SK-N-SH (cell line): ENCODE measurements around the gene AKAP11. TPM values are rescaled to one million over a fixed set of nuclear protein-coding genes. Genes with fewer than 3 reads are reported as not detected.

Source experiments
- CTCF ChIA-PET: fragments of 300-600, 350-600 bp; formaldehyde crosslinking; extraction: SDS; loops from one replicate; lab custom pipeline; 2021; lab: Yijun Ruan, JAX
- POLR2A ChIA-PET: fragments of 350-600 bp; sonication (Branson Sonifier 250); formaldehyde crosslinking; extraction: SDS; loops from one replicate; lab custom pipeline; 2020; ENCODE audit warnings: antibody characterized with exemption, inconsistent platforms; lab: Yijun Ruan, JAX
- DNase-seq: peaks from one replicate; pipeline ENCODE4 v3.0.0; 2012
- H2AFZ ChIP-seq: fragments of 200-600 bp; sonication (generic); 2 replicates; pipeline ENCODE4 v1.8.1; 2016; ENCODE audit warnings: antibody characterized with exemption, mild to moderate bottlenecking, low read depth
- H3F3A ChIP-seq: fragments of 200-600 bp; sonication (generic); replicated peaks from 2 replicates; pipeline ENCODE3; 2016; ENCODE audit warnings: antibody characterized with exemption, mild to moderate bottlenecking; ENCODE audit not compliant: insufficient read depth
- H3K27ac ChIP-seq, 2 experiments: fragments of 200-500 bp in 1 of 2; fragments of 200-600 bp in 1 of 2; sonication (Bioruptor generic) in 1 of 2; sonication (generic), shearing (Covaris generic) in 1 of 2; 2 replicates each; pipeline versions ENCODE4 v1.5.1 to v1.6.1; 2014 to 2016; ENCODE audit warnings: low read depth in 2 of 2, inconsistent platforms in 1 of 2, low read length in 1 of 2, mild to moderate bottlenecking in 1 of 2, mixed read lengths in 1 of 2
- H3K27me3 ChIP-seq: fragments of 200-600 bp; sonication (generic), shearing (Covaris generic); 2 replicates; pipeline ENCODE4 v1.6.1; 2016; ENCODE audit warnings: mixed run types; ENCODE audit not compliant: insufficient read depth
- H3K36me3 ChIP-seq, 2 experiments: fragments of 200-500 bp in 1 of 2; fragments of 200-600 bp in 1 of 2; sonication (Bioruptor generic) in 1 of 2; sonication (generic) in 1 of 2; replicated peaks in 1 of 2; 2 replicates each; pipeline versions ENCODE3 to v1.5.1; 2014 to 2016; ENCODE audit warnings: low read length in 1 of 2, mild to moderate bottlenecking in 1 of 2; ENCODE audit not compliant: insufficient read depth in 2 of 2, control insufficient read depth in 1 of 2
- H3K4me1 ChIP-seq, 2 experiments: fragments of 200-500 bp in 1 of 2; fragments of 200-600 bp in 1 of 2; sonication (Bioruptor generic) in 1 of 2; sonication (generic), shearing (Covaris generic) in 1 of 2; 2 replicates each; pipeline versions ENCODE4 v1.5.1 to v1.6.1; 2014 to 2016; ENCODE audit warnings: low read depth in 1 of 2, low read length in 1 of 2, mixed run types in 1 of 2; ENCODE audit not compliant: insufficient read depth in 2 of 2, control insufficient read depth in 1 of 2
- H3K4me2 ChIP-seq: fragments of 200-600 bp; sonication (generic), shearing (Covaris generic); 2 replicates; pipeline ENCODE4 v1.6.1; 2017; ENCODE audit warnings: mixed run types
- H3K4me3 ChIP-seq, 2 experiments: fragments of 200-500 bp in 1 of 2; fragments of 200-600 bp in 1 of 2; sonication (Bioruptor generic) in 1 of 2; sonication (generic), shearing (Covaris generic) in 1 of 2; 2 replicates each; pipeline versions ENCODE4 v1.5.1 to v1.8.1; 2014 to 2016; ENCODE audit warnings: low read depth in 2 of 2, inconsistent platforms in 1 of 2, low read length in 1 of 2, mild to moderate bottlenecking in 1 of 2, mixed read lengths in 1 of 2, moderate library complexity in 1 of 2
- H3K79me2 ChIP-seq: fragments of 200-600 bp; sonication (generic); 2 replicates; pipeline ENCODE4 v1.8.1; 2017; ENCODE audit warnings: mild to moderate bottlenecking; ENCODE audit not compliant: insufficient read depth
- H3K9ac ChIP-seq: fragments of 200-600 bp; sonication (generic); 2 replicates; pipeline ENCODE4 v1.6.1; 2017; ENCODE audit warnings: mixed run types
- H3K9me2 ChIP-seq: fragments of 200-600 bp; sonication (generic); 2 replicates; pipeline ENCODE4 v1.6.1; 2017; ENCODE audit warnings: mixed run types
- H3K9me3 ChIP-seq: fragments of 200-600 bp; sonication (generic); 2 replicates; pipeline ENCODE4 v1.6.1; 2017; ENCODE audit warnings: mixed run types, mild to moderate bottlenecking, moderate library complexity
- H4K20me1 ChIP-seq: fragments of 200-600 bp; sonication (generic); 2 replicates; pipeline ENCODE4 v1.6.1; 2017; ENCODE audit warnings: mild to moderate bottlenecking, mixed run types; ENCODE audit not compliant: insufficient read depth
- ELF1 ChIP-seq: IDR thresholded peaks from 2 replicates; pipeline ENCODE4 v1.4.0; 2012
- EZH2phosphoT487 ChIP-seq: fragments of 200-600 bp; sonication (generic); IDR thresholded peaks from 2 replicates; pipeline ENCODE4 v1.6.1; 2017; ENCODE audit warnings: low read depth, mixed run types, mild to moderate bottlenecking, antibody characterized with exemption, moderate library complexity, borderline replicate concordance
- FOSL2 ChIP-seq: IDR thresholded peaks from 2 replicates; pipeline ENCODE4 v1.4.0; 2012; ENCODE audit warnings: low read depth, mild to moderate bottlenecking, moderate library complexity, borderline replicate concordance
- FOXJ3 ChIP-seq: sonication (generic); formaldehyde crosslinking; IDR thresholded peaks from 2 replicates; pipeline ENCODE4 v1.5.1; 2020; ENCODE audit warnings: mild to moderate bottlenecking, missing genetic modification reagents
- NFIC ChIP-seq: IDR thresholded peaks from 2 replicates; pipeline ENCODE4 v1.4.0; 2012; ENCODE audit warnings: borderline replicate concordance
- POLR2AphosphoS5 ChIP-seq: IDR thresholded peaks from 2 replicates; pipeline ENCODE4 v1.6.1; 2012; ENCODE audit warnings: low read depth, low read length
- RCOR1 ChIP-seq: fragments of 150-350 bp; IDR thresholded peaks from 2 replicates; pipeline ENCODE4 v1.6.1; 2017; ENCODE audit warnings: antibody characterized with exemption, low read length
- RXRA ChIP-seq: IDR thresholded peaks from 2 replicates; pipeline ENCODE4 v1.4.0; 2012; ENCODE audit warnings: low read depth, mild to moderate bottlenecking, borderline replicate concordance
- SIN3A ChIP-seq: IDR thresholded peaks from 2 replicates; pipeline ENCODE4 v1.6.1; 2012; ENCODE audit warnings: low read depth, mild to moderate bottlenecking, low read length, moderate library complexity, borderline replicate concordance
- TEAD4 ChIP-seq: IDR thresholded peaks from 2 replicates; pipeline ENCODE4 v1.4.0; 2012; ENCODE audit warnings: mild to moderate bottlenecking, borderline replicate concordance; ENCODE audit not compliant: insufficient read depth
- WGBS: methylation state at CpG from one replicate; pipeline ENCODE4 v1.1.6; 2017; ENCODE audit warnings: low lambda C conversion rate; 5-methylcytosine and 5-hydroxymethylcytosine counted together
- polyA plus RNA-seq, 3 experiments: library from polyadenylated mRNA; depleted of rRNA; stranded (reverse); fragments of >200 nt; gene quantifications; 2 replicates each; pipeline ENCODE4 v1.2.3, GENCODE V29; 2012
- TF ChIP-seq, protein P1 (sequence below): IDR thresholded peaks from 2 replicates; pipeline ENCODE4 v1.6.1; 2012; ENCODE audit warnings: mild to moderate bottlenecking, low read depth, low read length, moderate library complexity
- TF ChIP-seq, protein P2 (sequence below): IDR thresholded peaks from 2 replicates; pipeline ENCODE4; 2012
- TF ChIP-seq, protein P3 (sequence below): fragments of 150-350 bp; IDR thresholded peaks from 2 replicates; pipeline ENCODE4 v1.6.1; 2017; ENCODE audit warnings: antibody characterized with exemption, low read length, low read depth, borderline replicate concordance
- TF ChIP-seq, protein P4 (sequence below): IDR thresholded peaks from 2 replicates; pipeline ENCODE4 v1.4.0; 2012; ENCODE audit warnings: low read depth

The AKAP11 gene
- polyA plus RNA-seq, 1 of the 3 experiments (the other 2 are of a cell fraction) = 5.6 TPM

DNA sequence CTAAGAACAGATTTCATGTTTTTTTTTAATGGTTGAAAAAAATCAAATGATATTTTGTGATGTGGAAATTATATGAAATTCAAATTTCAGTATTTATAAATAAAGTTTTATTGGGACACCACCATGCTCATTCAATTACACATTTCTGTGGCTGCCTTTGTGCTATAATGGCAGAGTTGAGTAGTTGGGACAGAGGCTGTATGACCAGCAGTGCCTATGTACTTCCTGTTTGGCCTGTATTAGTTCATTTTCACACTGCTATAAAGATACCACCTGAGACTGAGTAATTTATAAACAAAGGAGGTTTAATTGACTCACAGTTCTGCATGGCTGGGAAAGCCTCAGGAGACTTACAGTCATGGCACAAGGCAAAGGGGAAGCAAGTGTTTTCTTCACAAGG lies 33.6 kb downstream of the AKAP11 start (continued):
- TF ChIP-seq, protein P1, sequence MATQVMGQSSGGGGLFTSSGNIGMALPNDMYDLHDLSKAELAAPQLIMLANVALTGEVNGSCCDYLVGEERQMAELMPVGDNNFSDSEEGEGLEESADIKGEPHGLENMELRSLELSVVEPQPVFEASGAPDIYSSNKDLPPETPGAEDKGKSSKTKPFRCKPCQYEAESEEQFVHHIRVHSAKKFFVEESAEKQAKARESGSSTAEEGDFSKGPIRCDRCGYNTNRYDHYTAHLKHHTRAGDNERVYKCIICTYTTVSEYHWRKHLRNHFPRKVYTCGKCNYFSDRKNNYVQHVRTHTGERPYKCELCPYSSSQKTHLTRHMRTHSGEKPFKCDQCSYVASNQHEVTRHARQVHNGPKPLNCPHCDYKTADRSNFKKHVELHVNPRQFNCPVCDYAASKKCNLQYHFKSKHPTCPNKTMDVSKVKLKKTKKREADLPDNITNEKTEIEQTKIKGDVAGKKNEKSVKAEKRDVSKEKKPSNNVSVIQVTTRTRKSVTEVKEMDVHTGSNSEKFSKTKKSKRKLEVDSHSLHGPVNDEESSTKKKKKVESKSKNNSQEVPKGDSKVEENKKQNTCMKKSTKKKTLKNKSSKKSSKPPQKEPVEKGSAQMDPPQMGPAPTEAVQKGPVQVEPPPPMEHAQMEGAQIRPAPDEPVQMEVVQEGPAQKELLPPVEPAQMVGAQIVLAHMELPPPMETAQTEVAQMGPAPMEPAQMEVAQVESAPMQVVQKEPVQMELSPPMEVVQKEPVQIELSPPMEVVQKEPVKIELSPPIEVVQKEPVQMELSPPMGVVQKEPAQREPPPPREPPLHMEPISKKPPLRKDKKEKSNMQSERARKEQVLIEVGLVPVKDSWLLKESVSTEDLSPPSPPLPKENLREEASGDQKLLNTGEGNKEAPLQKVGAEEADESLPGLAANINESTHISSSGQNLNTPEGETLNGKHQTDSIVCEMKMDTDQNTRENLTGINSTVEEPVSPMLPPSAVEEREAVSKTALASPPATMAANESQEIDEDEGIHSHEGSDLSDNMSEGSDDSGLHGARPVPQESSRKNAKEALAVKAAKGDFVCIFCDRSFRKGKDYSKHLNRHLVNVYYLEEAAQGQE = no peak

DNA sequence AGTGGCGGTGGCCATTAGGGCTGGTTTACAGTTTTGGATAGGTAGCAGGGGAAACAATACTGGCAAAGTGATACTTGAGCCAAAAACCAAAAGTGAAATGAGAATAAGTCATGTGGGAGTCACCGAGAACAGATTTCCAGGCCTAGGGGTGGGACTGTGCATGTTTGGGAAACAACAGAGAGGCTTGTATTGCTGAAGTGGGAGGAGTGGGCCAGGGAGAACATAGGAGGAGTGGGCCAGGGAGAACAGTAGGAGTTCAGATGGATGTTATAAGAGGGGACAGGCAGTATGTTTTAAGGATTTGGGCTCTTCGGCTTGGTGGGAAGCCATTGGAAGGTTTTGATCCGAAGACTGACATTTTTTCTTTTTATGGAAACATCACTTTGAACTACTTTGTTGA lies 35.5 kb downstream of the AKAP11 start:
- H3K27ac ChIP-seq = no peak overlapping the region
- POLR2A ChIA-PET = no interaction called here
- 72% methylated on average over 4 of the region's 4 CpGs for WGBS
- H3K79me2 ChIP-seq = no peaks in the 10 kb centered on the region
- H3K36me3 ChIP-seq = peaks cover 54 to 68% of the 10 kb centered on the region in 2 experiments
- H3K9me3 ChIP-seq = no peaks in the 10 kb centered on the region
- no peaks in the 10 kb centered on the region for H3F3A ChIP-seq
- no peaks in the 10 kb centered on the region for H3K9me2 ChIP-seq
- TF ChIP-seq, protein P2, sequence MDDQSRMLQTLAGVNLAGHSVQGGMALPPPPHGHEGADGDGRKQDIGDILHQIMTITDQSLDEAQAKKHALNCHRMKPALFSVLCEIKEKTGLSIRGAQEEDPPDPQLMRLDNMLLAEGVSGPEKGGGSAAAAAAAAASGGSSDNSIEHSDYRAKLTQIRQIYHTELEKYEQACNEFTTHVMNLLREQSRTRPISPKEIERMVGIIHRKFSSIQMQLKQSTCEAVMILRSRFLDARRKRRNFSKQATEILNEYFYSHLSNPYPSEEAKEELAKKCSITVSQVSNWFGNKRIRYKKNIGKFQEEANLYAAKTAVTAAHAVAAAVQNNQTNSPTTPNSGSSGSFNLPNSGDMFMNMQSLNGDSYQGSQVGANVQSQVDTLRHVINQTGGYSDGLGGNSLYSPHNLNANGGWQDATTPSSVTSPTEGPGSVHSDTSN = no peak
- no peak for TF ChIP-seq FOSL2
- DNase-seq = no peak
- no peak overlapping the region for H3K4me2 ChIP-seq
- H3K9ac ChIP-seq = no peak overlapping the region
- peaks cover 5% of the 10 kb centered on the region; the same call in 1 of the 2 replicates for H4K20me1 ChIP-seq
- no peak overlapping the region for H2AFZ ChIP-seq
- no peak overlapping the region for H3K4me3 ChIP-seq
- H3K27me3 ChIP-seq = no peaks in the 10 kb centered on the region
- no peaks in the 10 kb centered on the region for H3K4me1 ChIP-seq
- CTCF ChIA-PET = no interaction called here

DNA sequence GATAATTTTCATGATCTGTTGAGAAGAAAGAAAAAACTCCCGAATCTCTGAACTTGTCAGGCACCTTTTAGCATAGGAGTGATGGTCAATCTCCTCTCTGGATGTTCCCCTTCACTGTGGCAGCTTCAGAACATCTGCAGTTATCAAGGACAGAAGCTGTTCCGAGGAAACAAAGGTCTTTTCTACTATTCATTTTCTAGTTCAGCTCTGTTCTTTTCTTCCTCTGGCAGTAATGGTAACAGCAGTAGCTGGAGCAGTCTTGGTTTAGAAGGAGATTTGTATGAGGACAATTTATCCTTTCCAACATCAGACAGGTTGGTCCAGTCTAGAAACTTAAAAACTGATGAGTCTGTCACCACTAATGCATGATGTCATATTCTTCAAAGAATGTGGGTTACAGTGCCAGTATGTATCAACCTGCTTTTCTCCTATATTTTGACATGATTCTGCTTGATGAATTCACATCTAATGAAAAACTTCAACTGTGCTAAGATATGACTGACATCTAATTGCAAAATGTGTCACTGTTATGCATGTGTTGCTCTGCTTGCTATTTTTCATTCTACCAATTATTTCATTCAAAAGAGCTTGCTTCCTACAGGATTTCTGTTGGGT lies 41.0 kb downstream of the AKAP11 start:
- Histone ChIP-seq H3K27me3 (no peaks in the 10 kb centered on the region), H3K4me1 (no peaks in the 10 kb centered on the region), H3F3A (no peaks in the 10 kb centered on the region), H2AFZ (no peak overlapping the region), H3K36me3 (peaks cover 43 to 63% of the 10 kb centered on the region in 2 experiments), H3K27ac (no peak overlapping the region), H3K4me2 (no peak overlapping the region), H3K9me2 (no peaks in the 10 kb centered on the region), H3K79me2 (no peaks in the 10 kb centered on the region), H3K4me3 (no peak overlapping the region), H3K9ac (no peak overlapping the region), H3K9me3 (no peaks in the 10 kb centered on the region), H4K20me1 (peaks cover 5% of the 10 kb centered on the region; the same call in 1 of the 2 replicates)
- ChIA-PET CTCF (interaction anchor here (1.3 to 1.6 kb wide), 2 partner anchors 9 to 14 kb away, joined by 3 read pairs; no protein-coding TSS in a partner anchor), POLR2A (no interaction called here)
- WGBS = 94% methylated on average over 2 of the region's 2 CpGs
- no peak for DNase-seq
- TF ChIP-seq, protein P3, sequence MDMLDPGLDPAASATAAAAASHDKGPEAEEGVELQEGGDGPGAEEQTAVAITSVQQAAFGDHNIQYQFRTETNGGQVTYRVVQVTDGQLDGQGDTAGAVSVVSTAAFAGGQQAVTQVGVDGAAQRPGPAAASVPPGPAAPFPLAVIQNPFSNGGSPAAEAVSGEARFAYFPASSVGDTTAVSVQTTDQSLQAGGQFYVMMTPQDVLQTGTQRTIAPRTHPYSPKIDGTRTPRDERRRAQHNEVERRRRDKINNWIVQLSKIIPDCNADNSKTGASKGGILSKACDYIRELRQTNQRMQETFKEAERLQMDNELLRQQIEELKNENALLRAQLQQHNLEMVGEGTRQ = no peak
- TF ChIP-seq SIN3A (no peak), TEAD4 (no peak), RCOR1 (no peak), ELF1 (no peak), POLR2AphosphoS5 (no peak), RXRA (no peak), FOXJ3 (CRISPR knock-in tag) (no peak), NFIC (no peak), EZH2phosphoT487 (no peak)
- TF ChIP-seq, protein P2 = no peak
- TF ChIP-seq, protein P4, sequence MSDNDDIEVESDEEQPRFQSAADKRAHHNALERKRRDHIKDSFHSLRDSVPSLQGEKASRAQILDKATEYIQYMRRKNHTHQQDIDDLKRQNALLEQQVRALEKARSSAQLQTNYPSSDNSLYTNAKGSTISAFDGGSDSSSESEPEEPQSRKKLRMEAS = no peak
